Central memory CD8-positive, alpha-beta T cell (primary cell): ENCODE results near the gene SEMA5A.
"Not testable (repeated sequence)": the region's sequence is repeated elsewhere in the genome, so short reads cannot be mapped to it uniquely, and the experiment has no call there.

Source experiments
- ATAC-seq: fragments of 150-1000 bp; cut with Tn5 transposase; replicated peaks from 2 replicates; pipeline ENCODE4 v1.10.0; 2022; ENCODE audit warnings: mild to moderate bottlenecking, moderate FRiP score, moderate number of reproducible peaks; ENCODE audit not compliant: poor library complexity, severe bottlenecking; ENCODE audit errors: extremely low read depth
- DNase-seq, 2 donors: peaks; one replicate each; pipeline ENCODE4 v3.0.0; 2021; ENCODE audit warnings: low spot score in 2 of 2
- H3K27ac Mint-ChIP-seq: one replicate; pipeline ENCODE4 v1.8.0; 2022; ENCODE audit warnings: low read depth, mild to moderate bottlenecking, moderate library complexity, mixed read lengths
- H3K27me3 Mint-ChIP-seq: one replicate; pipeline ENCODE4 v1.8.0; 2022; ENCODE audit warnings: mixed read lengths
- H3K36me3 Mint-ChIP-seq: one replicate; pipeline ENCODE4 v1.8.0; 2022; ENCODE audit warnings: mild to moderate bottlenecking, moderate library complexity, mixed read lengths; ENCODE audit not compliant: insufficient read depth
- H3K4me1 Mint-ChIP-seq: one replicate; pipeline ENCODE4 v1.8.0; 2022; ENCODE audit warnings: mixed read lengths
- H3K4me3 Mint-ChIP-seq: one replicate; pipeline ENCODE4 v1.8.0; 2022; ENCODE audit warnings: mild to moderate bottlenecking, moderate library complexity, mixed read lengths
- H3K9me3 Mint-ChIP-seq: one replicate; pipeline ENCODE4 v1.8.0; 2022; ENCODE audit warnings: mixed read lengths

Gene SEMA5A

GRCh38 chr5:9362600-9362999, 183.3 kb downstream of the SEMA5A start:
- peaks cover 16% of the 10 kb centered on the region for H3K9me3 Mint-ChIP-seq
- ATAC-seq: no peak
- no peaks in the 10 kb centered on the region for H3K4me1 Mint-ChIP-seq
- DNase-seq: no peak
- H3K27me3 Mint-ChIP-seq: no peaks in the 10 kb centered on the region
- no peaks in the 10 kb centered on the region for H3K36me3 Mint-ChIP-seq
- no peak overlapping the region for H3K27ac Mint-ChIP-seq
- H3K4me3 Mint-ChIP-seq: no peak overlapping the region

- DNase-seq: no peak
- Mint-ChIP-seq H3K27ac (no peak overlapping the region), H3K4me3 (no peak overlapping the region)
Measured at GRCh38 chr5:9361835-9362234, 184.0 kb downstream of the SEMA5A start.

GRCh38 chr5:9358961-9359685, 186.8 kb downstream of the SEMA5A start:
- Mint-ChIP-seq H3K27ac (no peak overlapping the region), H3K4me1 (no peaks in the 10 kb centered on the region), H3K36me3 (no peaks in the 10 kb centered on the region), H3K27me3 (no peaks in the 10 kb centered on the region), H3K4me3 (no peak overlapping the region), H3K9me3 (peaks cover 28% of the 10 kb centered on the region)
- ATAC-seq (no peak), DNase-seq (no peak)

More at GRCh38 chr5:9361835-9362234, 184.0 kb downstream of the SEMA5A start:
- Mint-ChIP-seq H3K4me1 (no peaks in the 10 kb centered on the region), H3K36me3 (no peaks in the 10 kb centered on the region), H3K27me3 (no peaks in the 10 kb centered on the region), H3K9me3 (peaks cover 16% of the 10 kb centered on the region)
- ATAC-seq: no peak

DNA sequence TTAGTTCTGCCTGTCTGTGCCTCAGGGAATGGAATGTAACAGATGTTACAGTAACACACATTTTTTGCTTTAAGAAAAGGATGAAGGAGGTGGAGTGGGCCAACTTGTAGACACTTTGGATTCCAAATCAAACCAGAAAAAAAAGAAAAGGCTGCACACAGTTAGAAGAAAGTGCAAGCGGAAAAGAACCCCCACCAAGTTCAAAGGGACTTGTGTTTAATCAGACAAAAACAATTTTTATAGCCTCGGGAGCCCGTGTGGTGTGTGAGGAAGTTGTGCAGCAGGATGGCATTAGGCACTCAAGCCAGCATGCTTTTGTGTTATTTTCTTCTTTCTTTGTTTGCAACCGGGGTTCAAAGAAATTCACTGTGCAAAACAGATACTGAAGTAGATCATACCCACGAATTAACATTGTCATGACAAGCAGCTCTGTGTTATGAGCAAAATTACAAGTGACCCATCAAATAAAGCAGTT, 189.5 kb downstream of the SEMA5A start:
- DNase-seq: no peak
- Mint-ChIP-seq H3K27ac (no peak overlapping the region), H3K36me3 (no peaks in the 10 kb centered on the region)

GRCh38 chr5:9354336-9355081, 191.4 kb downstream of the SEMA5A start:
- DNase-seq: no peak
- Mint-ChIP-seq H3K27ac (no peak overlapping the region), H3K36me3 (peaks cover 1% of the 10 kb centered on the region), H3K4me1 (no peaks in the 10 kb centered on the region), H3K9me3 (peaks cover 24% of the 10 kb centered on the region), H3K27me3 (no peaks in the 10 kb centered on the region), H3K4me3 (no peak overlapping the region)
- no peak for ATAC-seq

More for the DNA sequence above, 189.5 kb downstream of the SEMA5A start:
- Mint-ChIP-seq H3K4me1 (no peaks in the 10 kb centered on the region), H3K27me3 (no peaks in the 10 kb centered on the region), H3K9me3 (peaks cover 26% of the 10 kb centered on the region), H3K4me3 (no peak overlapping the region)
- ATAC-seq: no peak

DNA sequence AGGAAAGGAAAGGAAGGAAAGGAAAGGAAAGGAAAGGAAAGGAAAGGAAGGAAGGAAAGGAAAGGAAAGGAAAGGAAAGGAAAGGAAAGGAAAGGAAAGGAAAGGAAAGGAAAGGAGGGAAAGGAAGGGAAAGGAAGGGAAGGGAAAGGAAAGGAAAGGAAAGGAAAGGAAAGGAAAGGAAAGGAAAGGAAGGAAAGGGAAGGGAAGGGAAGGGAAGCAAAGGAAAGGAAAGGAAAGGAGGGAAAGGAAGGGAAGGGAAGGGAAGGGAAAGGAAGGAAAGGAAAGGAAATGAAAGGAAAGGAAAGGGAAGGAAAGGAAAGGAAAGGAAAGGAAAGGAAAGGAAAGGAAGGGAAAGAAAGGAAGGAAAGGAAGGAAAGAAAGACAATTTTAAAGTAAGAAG, 192.8 kb downstream of the SEMA5A start:
- DNase-seq, H3K4me1 Mint-ChIP-seq, H3K4me3 Mint-ChIP-seq, ATAC-seq, H3K27ac Mint-ChIP-seq, H3K27me3 Mint-ChIP-seq, H3K36me3 Mint-ChIP-seq: not testable (repeated sequence)
- H3K9me3 Mint-ChIP-seq: peaks cover 29% of the 10 kb centered on the region

GRCh38 chr5:9351546-9351945, 194.3 kb downstream of the SEMA5A start:
- ATAC-seq (no peak), DNase-seq (no peak)
- Mint-ChIP-seq H3K27me3 (no peaks in the 10 kb centered on the region), H3K9me3 (peaks cover 29% of the 10 kb centered on the region), H3K36me3 (peaks cover 1% of the 10 kb centered on the region), H3K4me3 (no peak overlapping the region), H3K4me1 (no peaks in the 10 kb centered on the region), H3K27ac (no peak overlapping the region)

DNA sequence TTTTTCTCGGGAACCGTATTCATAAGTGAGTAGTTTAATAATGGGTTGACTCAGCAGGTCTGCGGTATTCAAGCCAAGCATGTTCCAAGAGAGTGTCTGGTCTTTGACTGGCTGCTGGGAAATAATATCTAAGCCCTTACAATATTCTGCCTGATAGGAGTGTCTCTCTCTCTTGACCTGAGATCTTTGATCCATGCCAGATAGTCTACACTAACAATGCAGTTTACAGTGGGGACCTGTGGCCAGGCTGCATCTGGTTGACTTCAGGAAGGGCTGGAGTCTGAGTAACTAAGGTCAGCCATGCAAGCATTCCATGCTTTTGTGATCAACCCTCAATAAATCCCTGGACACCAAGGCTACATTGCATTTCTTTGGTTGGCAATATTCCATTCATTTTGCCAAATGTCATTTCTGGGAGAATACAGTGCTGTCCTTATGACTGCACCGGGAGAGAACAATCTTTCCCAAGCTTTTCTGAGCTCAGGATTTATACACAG, 195.5 kb downstream of the SEMA5A start:
- H3K4me1 Mint-ChIP-seq: no peaks in the 10 kb centered on the region
- no peak for ATAC-seq
- H3K36me3 Mint-ChIP-seq: peaks cover 1% of the 10 kb centered on the region
- H3K27me3 Mint-ChIP-seq: no peaks in the 10 kb centered on the region
- H3K9me3 Mint-ChIP-seq: peaks cover 27% of the 10 kb centered on the region
- no peak for DNase-seq
- no peak overlapping the region for H3K27ac Mint-ChIP-seq
- H3K4me3 Mint-ChIP-seq: no peak overlapping the region

- DNase-seq (no peak), ATAC-seq (no peak)
- H3K27ac Mint-ChIP-seq: no peak overlapping the region
- H3K4me1 Mint-ChIP-seq: no peaks in the 10 kb centered on the region
- peaks cover 17% of the 10 kb centered on the region for H3K9me3 Mint-ChIP-seq
- peaks cover 1% of the 10 kb centered on the region for H3K36me3 Mint-ChIP-seq
- no peak overlapping the region for H3K4me3 Mint-ChIP-seq
- H3K27me3 Mint-ChIP-seq: no peaks in the 10 kb centered on the region
Measured at GRCh38 chr5:9348401-9348996, 197.4 kb downstream of the SEMA5A start.

DNA sequence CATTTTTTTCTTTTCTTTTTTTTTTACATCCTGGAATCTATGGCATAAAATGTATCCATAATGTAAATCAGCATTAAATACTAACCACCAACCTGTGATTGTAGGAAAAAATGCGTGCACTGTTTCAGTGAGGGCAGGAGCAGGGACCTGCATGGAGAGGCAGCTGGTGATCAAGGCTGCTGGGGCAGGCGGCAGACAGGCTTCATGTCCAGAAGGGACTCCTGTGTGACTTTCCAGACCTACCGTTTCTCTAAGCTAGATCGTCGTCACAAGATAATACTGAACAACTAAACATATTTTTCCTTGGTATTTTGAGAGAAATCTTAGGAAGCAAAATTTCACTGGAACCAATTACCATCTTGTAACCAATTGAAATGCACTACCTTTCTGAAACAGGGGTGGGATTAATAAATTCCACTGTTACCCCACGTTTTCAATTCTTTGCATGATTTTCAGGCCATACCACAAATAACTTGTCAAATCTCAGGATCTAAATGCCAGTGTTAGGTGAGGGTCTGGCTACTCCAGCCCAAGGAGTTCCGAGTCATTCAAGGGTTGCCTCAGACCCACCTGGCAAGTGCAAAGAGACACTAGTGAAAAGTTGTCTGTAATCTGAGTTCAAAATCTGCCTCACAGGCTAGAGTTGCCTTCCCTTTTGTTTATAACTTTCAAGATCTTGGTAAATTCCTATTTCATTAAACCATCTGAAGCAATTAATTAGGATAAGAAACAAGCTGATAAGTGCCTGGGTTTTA, 198.2 kb downstream of the SEMA5A start:
- Mint-ChIP-seq H3K36me3 (peaks cover 1% of the 10 kb centered on the region), H3K9me3 (peaks cover 12% of the 10 kb centered on the region), H3K27me3 (no peaks in the 10 kb centered on the region), H3K4me1 (no peaks in the 10 kb centered on the region), H3K27ac (no peak overlapping the region), H3K4me3 (no peak overlapping the region)
- no peak for DNase-seq
- ATAC-seq: no peak

- peaks cover 1% of the 10 kb centered on the region for H3K36me3 Mint-ChIP-seq
- peaks cover 10% of the 10 kb centered on the region for H3K9me3 Mint-ChIP-seq
- no peak for ATAC-seq
- H3K27ac Mint-ChIP-seq: no peak overlapping the region
- no peaks in the 10 kb centered on the region for H3K27me3 Mint-ChIP-seq
- DNase-seq: no peak
- no peaks in the 10 kb centered on the region for H3K4me1 Mint-ChIP-seq
- no peak overlapping the region for H3K4me3 Mint-ChIP-seq
Measured at GRCh38 chr5:9347032-9347431, 198.8 kb downstream of the SEMA5A start.

DNA sequence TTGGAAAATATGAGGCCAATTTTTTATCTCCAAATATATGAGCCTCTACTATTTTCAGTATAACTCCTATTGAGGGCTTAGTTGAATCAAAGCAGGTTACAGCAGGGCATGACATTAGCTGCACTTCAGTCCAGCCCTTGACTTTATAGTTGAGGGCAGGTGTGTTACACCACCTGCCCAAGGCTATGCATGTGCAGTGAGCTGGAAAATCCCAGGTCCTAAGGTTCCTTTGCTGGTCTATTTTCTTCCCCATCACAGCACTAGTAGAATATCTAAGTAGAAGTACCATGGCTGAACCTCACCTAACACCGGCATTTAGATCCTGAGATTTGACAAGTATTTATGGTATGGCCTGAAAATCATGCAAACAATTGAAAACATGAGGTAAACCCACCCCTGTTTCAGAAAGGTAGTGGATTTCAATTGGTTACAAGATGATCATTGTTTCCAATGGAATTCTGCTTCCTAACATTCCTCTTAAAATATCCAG, 201.1 kb downstream of the SEMA5A start:
- DNase-seq (no peak), ATAC-seq (no peak)
- H3K27me3 Mint-ChIP-seq: no peaks in the 10 kb centered on the region
- no peaks in the 10 kb centered on the region for H3K36me3 Mint-ChIP-seq
- no peaks in the 10 kb centered on the region for H3K4me1 Mint-ChIP-seq
- no peak overlapping the region for H3K27ac Mint-ChIP-seq
- H3K4me3 Mint-ChIP-seq: no peak overlapping the region
- H3K9me3 Mint-ChIP-seq: peaks cover 16% of the 10 kb centered on the region
